AG04449 (cell line): Measurements from ENCODE around the gene CBFA2T3.

Source experiments
- CTCF ChIA-PET: fragments of 350-600 bp; formaldehyde crosslinking; extraction: SDS; loops from one replicate; lab custom pipeline; 2021; ENCODE audit warnings: antibody characterized with exemption; lab: Yijun Ruan, JAX
- POLR2A ChIA-PET: fragments of 400-600, 350-600 bp; formaldehyde crosslinking; extraction: SDS; loops from one replicate; lab custom pipeline; 2020; ENCODE audit warnings: antibody characterized with exemption, inconsistent platforms; lab: Yijun Ruan, JAX
- DNase-seq: peaks from one replicate; pipeline ENCODE4 v3.0.0-alpha.2; 2010; ENCODE audit warnings: low read depth, low spot score
- H3K4me3 ChIP-seq: 2 replicates; pipeline ENCODE4 v1.5.1; 2011; ENCODE audit warnings: low read depth, mild to moderate bottlenecking, control low read depth, low read length
- TF ChIP-seq, protein P1 (sequence below): IDR thresholded peaks from one replicate; pipeline ENCODE4 v1.5.1; 2011; ENCODE audit warnings: mild to moderate bottlenecking, moderate library complexity, low read length, control low read depth, inconsistent platforms; ENCODE audit not compliant: insufficient read depth; ENCODE audit errors: missing control alignments

Gene CBFA2T3

DNA sequence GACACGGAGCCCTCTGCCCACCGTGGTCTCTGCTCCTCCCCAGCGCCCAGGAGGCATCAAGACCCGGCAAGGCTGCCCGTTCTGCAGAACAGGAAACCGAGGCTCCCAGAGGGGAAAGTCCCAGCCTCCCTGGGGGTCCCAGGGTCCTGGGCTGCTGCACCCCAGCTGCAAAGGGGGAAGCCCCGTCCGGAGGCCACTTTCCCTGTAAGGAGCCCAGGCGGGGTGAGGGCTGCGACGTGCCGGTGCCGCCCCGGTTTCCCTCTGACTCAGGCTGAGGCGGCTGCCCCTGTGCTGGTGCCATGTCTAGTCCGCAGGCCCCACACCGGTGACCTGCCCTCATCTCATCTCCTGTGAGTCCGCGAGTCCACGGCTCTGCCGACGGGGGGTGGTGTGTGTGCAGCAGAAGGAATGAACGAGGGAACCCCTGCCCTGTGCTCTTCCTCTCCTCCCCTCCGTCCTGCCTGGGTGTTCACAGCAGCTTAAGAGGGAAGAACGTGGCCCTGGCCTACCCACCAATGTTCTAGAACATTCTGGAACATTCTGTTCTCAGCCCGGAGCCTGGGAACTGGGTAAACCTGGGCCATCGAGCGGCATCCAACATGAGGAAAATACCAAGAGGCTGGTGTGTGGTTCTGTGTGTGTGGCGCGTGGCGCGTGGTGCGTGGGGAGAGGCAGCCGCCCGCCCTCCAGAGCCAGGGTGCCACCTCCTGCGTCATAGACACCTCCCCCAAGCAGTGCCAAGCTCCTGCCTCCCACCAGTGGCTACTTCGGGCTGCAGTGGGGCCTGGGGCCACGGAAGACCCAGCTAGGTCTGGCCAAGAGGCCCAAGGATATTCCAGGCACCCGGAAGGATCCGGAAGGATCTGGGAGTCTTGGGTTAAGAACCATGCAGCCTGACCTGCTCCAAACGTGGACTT, 7.0 kb upstream of the CBFA2T3 start:
- CTCF ChIA-PET = no interaction called here
- POLR2A ChIA-PET = no interaction called here
- TF ChIP-seq, protein P1, sequence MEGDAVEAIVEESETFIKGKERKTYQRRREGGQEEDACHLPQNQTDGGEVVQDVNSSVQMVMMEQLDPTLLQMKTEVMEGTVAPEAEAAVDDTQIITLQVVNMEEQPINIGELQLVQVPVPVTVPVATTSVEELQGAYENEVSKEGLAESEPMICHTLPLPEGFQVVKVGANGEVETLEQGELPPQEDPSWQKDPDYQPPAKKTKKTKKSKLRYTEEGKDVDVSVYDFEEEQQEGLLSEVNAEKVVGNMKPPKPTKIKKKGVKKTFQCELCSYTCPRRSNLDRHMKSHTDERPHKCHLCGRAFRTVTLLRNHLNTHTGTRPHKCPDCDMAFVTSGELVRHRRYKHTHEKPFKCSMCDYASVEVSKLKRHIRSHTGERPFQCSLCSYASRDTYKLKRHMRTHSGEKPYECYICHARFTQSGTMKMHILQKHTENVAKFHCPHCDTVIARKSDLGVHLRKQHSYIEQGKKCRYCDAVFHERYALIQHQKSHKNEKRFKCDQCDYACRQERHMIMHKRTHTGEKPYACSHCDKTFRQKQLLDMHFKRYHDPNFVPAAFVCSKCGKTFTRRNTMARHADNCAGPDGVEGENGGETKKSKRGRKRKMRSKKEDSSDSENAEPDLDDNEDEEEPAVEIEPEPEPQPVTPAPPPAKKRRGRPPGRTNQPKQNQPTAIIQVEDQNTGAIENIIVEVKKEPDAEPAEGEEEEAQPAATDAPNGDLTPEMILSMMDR = no peak
- H3K4me3 ChIP-seq = no peak overlapping the region
- no peak for DNase-seq

DNA sequence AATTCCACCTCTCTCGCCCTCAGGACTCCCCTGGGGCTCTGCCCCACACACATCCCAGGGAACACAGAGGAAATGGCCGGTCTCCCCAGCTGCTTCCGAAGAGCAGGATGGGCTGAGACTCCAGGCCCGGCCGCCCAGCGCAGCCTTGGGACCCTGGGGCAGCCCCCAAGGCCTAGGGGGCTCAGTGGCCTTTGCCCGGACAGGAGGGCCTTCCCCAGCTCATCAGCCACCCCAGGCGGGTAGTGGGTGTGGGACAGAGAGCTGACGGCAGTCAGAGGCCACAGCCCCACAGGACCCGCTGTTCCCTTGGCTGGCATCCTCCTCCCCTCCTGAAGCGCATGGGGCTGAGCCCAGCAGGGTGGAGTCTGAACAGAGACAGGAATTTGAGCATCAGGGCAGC, 6.2 kb upstream of the CBFA2T3 start:
- POLR2A ChIA-PET = no interaction called here
- no peak for DNase-seq
- TF ChIP-seq, protein P1 = no peak
- CTCF ChIA-PET = no interaction called here
- no peak overlapping the region for H3K4me3 ChIP-seq

DNA sequence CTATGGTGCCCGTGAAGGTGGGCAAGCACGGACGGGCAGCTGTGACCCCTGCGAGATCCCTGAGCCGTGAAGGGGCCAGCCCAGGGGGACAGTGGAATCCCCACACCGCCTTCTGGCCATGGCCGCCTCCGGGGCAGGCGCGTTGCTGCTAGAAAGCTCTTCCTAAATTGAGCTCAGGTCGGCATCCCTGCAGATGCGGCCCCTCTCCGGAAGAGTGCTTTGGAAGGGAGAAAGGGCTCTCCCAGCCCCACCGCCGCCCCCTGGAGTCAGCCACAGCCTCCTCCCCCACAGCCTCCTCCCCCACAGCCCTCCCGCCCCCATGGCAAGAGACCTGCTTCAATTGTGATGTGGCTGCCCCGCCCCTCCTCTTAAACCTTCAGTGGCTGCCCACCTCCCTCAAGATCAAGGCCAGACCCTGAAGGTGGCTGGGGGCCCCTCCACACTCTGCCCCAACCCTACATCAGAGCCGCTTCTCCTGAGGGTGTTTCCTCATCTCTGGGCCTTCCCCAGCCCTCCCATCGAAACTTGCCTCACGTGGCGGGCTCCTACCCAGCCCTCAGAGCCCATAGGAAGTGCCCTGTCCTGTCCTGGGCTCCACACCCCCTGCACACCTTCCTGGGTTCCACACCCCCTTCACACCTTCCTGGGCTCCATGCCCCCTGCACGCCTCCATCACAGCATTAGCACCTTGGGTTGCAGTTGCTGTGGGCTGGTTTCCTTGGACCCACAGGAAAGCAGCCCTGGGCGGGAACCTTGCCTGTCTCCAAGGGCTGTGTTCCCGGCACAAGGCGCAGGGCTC, 5.5 kb upstream of the CBFA2T3 start:
- ChIA-PET POLR2A (no interaction called here), CTCF (no interaction called here)
- TF ChIP-seq, protein P1 = no peak
- no peak overlapping the region for H3K4me3 ChIP-seq
- no peak for DNase-seq

DNA sequence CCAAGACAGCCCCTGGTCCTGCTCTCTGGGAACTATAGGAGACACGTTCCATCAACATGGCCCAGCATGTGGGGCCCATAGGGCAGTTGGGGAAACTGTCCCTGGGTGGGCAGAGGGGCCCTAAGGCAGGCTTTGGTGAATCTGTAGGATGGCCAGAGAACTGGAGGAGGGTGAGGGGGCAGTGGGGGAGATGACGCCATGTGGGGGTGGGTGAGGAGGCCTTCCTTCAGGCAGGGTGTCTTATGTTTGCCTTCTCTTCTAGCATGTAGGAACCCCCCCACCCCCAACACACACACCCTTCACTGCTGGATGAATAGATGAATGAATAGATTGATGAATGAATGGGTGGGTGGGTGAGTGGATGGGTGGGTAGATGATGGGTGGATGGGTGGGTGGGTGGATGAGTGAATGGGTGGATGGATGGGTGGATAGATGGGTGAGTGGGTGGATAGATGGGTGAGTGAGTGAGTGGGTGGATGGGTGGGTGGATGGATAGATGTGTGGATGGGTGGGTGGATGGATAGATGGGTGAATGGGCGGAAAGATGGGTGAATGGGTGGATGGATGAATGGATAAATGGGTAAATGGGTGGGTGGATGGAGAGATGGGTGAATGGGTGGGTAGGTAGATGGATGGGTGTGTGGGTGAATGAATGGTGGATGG, 2.5 kb upstream of the CBFA2T3 start:
- POLR2A ChIA-PET = no interaction called here
- no peak for DNase-seq
- H3K4me3 ChIP-seq = no peak overlapping the region
- TF ChIP-seq, protein P1 = no peak
- CTCF ChIA-PET = no interaction called here

DNA sequence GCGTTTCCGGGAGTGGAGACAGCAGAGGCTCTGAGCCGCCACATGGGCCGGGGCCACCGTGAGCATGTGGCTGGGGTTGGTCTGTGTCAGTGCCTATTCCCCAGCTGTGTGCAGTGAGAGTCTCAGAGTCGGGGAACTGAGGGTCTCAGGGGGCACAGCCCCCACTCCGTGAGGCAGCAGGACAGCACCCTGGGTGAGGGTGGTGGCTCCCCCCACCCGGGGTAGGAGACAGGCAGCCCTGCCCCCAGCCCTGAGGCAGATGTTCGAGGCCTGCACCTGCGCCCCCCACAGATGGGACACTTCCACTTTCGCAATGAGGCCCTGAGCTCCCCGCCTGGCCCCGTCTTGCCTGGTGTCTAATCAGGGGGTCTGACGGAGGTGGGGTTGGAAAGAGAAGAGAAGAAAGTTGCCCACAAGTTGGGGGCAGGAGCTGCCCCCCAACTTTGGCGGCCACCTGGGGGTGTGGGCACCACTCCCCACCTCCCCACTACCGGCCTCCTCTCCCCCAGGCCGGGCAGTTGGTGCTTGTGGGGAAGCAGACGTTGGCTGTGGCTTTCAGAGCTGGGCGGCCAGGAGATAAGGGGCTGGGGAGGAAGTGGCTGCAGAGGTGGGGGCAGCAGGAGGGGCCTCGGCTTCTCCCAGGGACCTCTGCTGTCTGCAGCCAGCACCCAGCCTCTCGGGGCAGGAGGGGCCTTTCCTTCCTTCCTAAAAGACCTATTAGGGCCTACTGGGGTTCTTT, 1.8 kb upstream of the CBFA2T3 start:
- ChIA-PET CTCF (no interaction called here), POLR2A (no interaction called here)
- no peak for DNase-seq
- TF ChIP-seq, protein P1 = no peak
- no peak overlapping the region for H3K4me3 ChIP-seq
